Measurements from ENCODE around the gene KCNQ5. TPM values are rescaled to one million over a fixed set of nuclear protein-coding genes. Genes with fewer than 3 reads are reported as not detected.

The KCNQ5 gene
- polyA plus RNA-seq, 1 donor from 2014 or later, result 6.9 TPM

GRCh38 chr6:73078908-73079610, 457.2 kb downstream of the KCNQ5 start:
- Mint-ChIP-seq H3K4me3 (no peak overlapping the region), H3K9me3 (no peaks in the 10 kb centered on the region), H3K27me3 (no peaks in the 10 kb centered on the region), H3K4me1 (peaks cover 0 to 5% (median 0%) of the 10 kb centered on the region in 3 donors), H3K27ac (no peak overlapping the region), H3K36me3 (peaks cover 1% of the 10 kb centered on the region)

- Mint-ChIP-seq H3K9me3 (no peaks in the 10 kb centered on the region), H3K27me3 (no peaks in the 10 kb centered on the region), H3K4me1 (peaks cover 0 to 5% (median 0%) of the 10 kb centered on the region in 3 donors), H3K4me3 (no peak overlapping the region), H3K27ac (no peak overlapping the region), H3K36me3 (peaks cover 5% of the 10 kb centered on the region)
Observed at GRCh38 chr6:73079611-73079955, 457.7 kb downstream of the KCNQ5 start.

GRCh38 chr6:73079978-73080377, 458.1 kb downstream of the KCNQ5 start:
- Mint-ChIP-seq H3K4me1 (peaks cover 0 to 5% (median 0%) of the 10 kb centered on the region in 3 donors), H3K36me3 (peaks cover 5% of the 10 kb centered on the region), H3K27me3 (no peaks in the 10 kb centered on the region), H3K9me3 (no peaks in the 10 kb centered on the region), H3K4me3 (no peak overlapping the region), H3K27ac (no peak overlapping the region)

GRCh38 chr6:73081955-73082354, 460.1 kb downstream of the KCNQ5 start:
- Mint-ChIP-seq H3K4me3 (no peak overlapping the region), H3K27ac (no peak overlapping the region), H3K9me3 (no peaks in the 10 kb centered on the region), H3K27me3 (no peaks in the 10 kb centered on the region), H3K4me1 (no peaks in the 10 kb centered on the region), H3K36me3 (peaks cover 7% of the 10 kb centered on the region)

DNA sequence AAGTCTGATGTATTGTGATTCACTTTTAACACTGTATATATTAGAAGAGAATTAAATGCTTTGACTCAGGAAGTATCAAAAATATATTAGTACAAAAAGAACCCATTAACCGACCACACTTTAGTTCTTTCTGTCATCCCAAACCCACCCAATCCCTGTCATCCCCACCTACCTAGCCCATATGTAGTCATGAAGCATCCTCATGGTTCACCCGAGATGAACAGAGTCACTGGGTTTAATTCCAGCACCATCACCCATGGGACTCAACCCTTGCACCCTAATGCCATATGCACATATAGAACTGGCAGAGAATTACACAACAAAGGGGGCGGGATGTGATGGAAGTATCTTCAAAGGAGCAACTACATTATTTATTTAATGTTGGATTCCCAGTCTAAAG, 462.0 kb downstream of the KCNQ5 start:
- H3K4me3 Mint-ChIP-seq, result no peak overlapping the region
- H3K4me1 Mint-ChIP-seq, result peaks cover 0 to 2% (median 0%) of the 10 kb centered on the region in 3 donors
- no peak overlapping the region for H3K27ac Mint-ChIP-seq
- no peaks in the 10 kb centered on the region for H3K27me3 Mint-ChIP-seq
- peaks cover 9% of the 10 kb centered on the region for H3K36me3 Mint-ChIP-seq
- no peaks in the 10 kb centered on the region for H3K9me3 Mint-ChIP-seq

GRCh38 chr6:73085443-73085871, 463.6 kb downstream of the KCNQ5 start:
- Mint-ChIP-seq H3K27me3 (no peaks in the 10 kb centered on the region), H3K27ac (no peak overlapping the region), H3K36me3 (peaks cover 11% of the 10 kb centered on the region), H3K4me1 (peaks cover 0 to 2% (median 0%) of the 10 kb centered on the region in 3 donors), H3K4me3 (no peak overlapping the region), H3K9me3 (peaks cover 0 to 2% (median 0%) of the 10 kb centered on the region in 3 donors)

GRCh38 chr6:73086726-73087125, 464.9 kb downstream of the KCNQ5 start:
- Mint-ChIP-seq H3K27me3 (no peaks in the 10 kb centered on the region), H3K4me3 (no peak overlapping the region), H3K9me3 (peaks cover 0 to 3% (median 0%) of the 10 kb centered on the region in 3 donors), H3K4me1 (peaks cover 0 to 2% (median 0%) of the 10 kb centered on the region in 3 donors), H3K36me3 (peaks cover 11% of the 10 kb centered on the region), H3K27ac (no peak overlapping the region)

DNA sequence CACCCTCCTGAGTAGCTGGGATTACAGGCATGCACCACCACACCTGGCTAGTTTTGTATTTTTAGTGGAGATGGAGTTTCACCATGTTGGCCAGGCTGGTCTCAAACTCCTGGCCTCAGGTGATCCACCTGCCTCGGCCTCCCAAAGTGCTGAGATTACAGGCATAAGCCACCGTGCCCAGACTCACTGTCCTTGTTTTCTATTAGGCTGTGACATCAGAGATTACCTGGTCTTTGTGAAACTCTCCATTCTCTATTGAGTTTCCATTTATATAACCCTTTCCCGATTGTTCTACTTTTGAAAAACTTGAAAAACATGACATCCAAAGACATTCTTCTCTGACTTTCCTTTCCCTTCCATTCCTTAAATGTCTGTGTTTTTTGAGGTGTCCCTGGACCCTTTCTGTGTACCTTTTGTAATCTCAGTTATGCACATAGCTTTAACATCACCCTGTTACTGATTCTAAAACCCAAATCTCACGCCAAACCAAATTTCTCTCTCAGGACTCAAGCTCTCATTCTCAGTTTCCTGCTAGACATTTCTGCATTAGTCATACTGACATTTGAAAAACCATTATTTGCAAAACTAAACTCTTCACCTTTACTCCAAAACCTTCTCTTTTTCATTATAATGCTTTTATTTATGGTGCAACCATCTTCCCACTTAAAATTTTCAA, 466.4 kb downstream of the KCNQ5 start:
- no peak overlapping the region for H3K27ac Mint-ChIP-seq
- H3K36me3 Mint-ChIP-seq, result peaks cover 14% of the 10 kb centered on the region
- H3K4me3 Mint-ChIP-seq, result no peak overlapping the region
- peaks cover 0 to 2% (median 0%) of the 10 kb centered on the region in 3 donors for H3K4me1 Mint-ChIP-seq
- no peaks in the 10 kb centered on the region for H3K27me3 Mint-ChIP-seq
- peaks cover 0 to 4% (median 1%) of the 10 kb centered on the region in 3 donors for H3K9me3 Mint-ChIP-seq

DNA sequence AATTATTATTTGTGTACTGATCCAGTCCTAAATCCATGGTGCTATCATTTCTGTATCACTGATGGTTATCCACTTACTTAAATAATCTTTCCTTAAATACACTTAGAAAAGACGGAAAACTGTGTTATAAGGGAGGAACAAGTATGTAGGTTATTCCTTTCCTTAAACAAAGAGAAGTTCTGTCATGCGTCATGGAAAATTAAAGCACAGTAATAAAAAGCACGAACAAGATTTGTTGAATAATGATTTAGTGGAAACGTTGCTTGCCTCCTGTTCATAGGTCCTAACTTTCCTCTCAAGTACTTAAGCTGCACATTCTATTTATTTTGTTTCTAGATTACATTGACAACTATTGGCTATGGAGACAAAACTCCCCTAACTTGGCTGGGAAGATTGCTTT, 483.1 kb downstream of the KCNQ5 start:
- Mint-ChIP-seq H3K27ac (no peak overlapping the region), H3K36me3 (no peaks in the 10 kb centered on the region), H3K27me3 (no peaks in the 10 kb centered on the region), H3K9me3 (peaks cover 2 to 6% (median 3%) of the 10 kb centered on the region in 3 donors), H3K4me3 (no peak overlapping the region), H3K4me1 (no peaks in the 10 kb centered on the region)

DNA sequence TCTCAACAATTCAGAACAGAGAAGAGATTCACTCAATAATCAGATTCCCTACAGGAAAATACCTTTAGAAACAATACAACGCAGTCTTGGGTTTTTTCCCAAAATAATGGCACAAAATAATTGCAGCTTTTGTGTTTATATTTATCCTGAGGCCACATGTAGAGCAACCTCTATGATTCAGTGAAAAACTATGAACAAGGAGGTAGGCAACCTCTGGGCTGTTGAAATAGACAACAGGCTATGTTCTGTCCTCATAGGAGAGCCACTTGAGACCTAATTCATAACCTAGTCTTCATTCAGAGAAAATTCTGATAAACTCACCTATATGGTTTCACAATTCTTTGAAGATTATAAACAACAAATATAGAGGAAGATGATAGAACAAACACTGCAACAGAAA, 485.2 kb downstream of the KCNQ5 start:
- H3K4me1 Mint-ChIP-seq, result peaks cover 0 to 1% (median 0%) of the 10 kb centered on the region in 3 donors
- H3K9me3 Mint-ChIP-seq, result peaks cover 0 to 6% (median 0%) of the 10 kb centered on the region in 3 donors
- H3K27me3 Mint-ChIP-seq, result no peaks in the 10 kb centered on the region
- no peak overlapping the region for H3K4me3 Mint-ChIP-seq
- H3K27ac Mint-ChIP-seq, result no peak overlapping the region
- H3K36me3 Mint-ChIP-seq, result no peaks in the 10 kb centered on the region

DNA sequence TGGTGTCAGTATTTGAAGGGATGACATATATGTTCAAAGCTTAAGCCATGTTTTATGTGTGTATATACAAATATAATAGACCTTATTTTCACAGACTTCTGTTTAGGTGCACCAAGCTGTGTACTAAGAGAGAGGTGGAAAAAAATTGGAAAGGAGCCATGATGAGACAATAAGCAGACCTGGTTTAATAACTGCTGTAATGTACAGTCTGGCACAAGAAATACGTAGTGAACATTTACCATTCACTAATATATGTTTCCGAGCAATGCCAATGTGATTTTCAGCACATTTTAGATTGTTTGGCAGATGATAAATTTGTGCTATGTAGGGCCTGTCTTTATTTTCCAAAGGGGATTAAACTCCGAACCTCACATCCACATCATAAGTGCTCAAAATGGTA, 487.1 kb downstream of the KCNQ5 start:
- no peak overlapping the region for H3K27ac Mint-ChIP-seq
- peaks cover 0 to 1% (median 0%) of the 10 kb centered on the region in 3 donors for H3K4me1 Mint-ChIP-seq
- H3K9me3 Mint-ChIP-seq, result no peaks in the 10 kb centered on the region
- H3K4me3 Mint-ChIP-seq, result no peak overlapping the region
- no peaks in the 10 kb centered on the region for H3K27me3 Mint-ChIP-seq
- H3K36me3 Mint-ChIP-seq, result peaks cover 2% of the 10 kb centered on the region

DNA sequence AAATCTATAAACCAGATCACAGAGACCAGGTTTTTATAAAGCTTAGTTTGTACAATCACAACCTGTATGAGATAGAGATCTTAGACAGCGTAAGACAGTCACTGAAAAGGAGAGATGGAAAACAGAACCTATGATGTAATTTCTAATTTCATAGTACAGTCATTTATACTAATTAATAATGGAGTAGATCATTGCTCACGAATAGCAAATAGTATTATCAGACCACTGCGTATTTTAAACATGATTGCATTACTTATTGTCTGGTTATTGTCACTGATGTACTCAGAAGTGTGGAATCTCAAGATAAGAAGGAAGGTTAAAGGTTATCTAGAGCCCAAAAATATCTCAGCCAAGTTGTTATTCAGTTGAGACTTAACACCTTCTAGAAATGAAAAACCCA, 487.8 kb downstream of the KCNQ5 start:
- H3K27me3 Mint-ChIP-seq, result no peaks in the 10 kb centered on the region
- H3K4me1 Mint-ChIP-seq, result peaks cover 0 to 1% (median 0%) of the 10 kb centered on the region in 3 donors
- peak overlapping the region in 1 of 3 donors; percentile 63 for H3K27ac Mint-ChIP-seq
- no peaks in the 10 kb centered on the region for H3K9me3 Mint-ChIP-seq
- no peak overlapping the region for H3K4me3 Mint-ChIP-seq
- H3K36me3 Mint-ChIP-seq, result peaks cover 2% of the 10 kb centered on the region

- Mint-ChIP-seq H3K27ac (no peak overlapping the region), H3K27me3 (no peaks in the 10 kb centered on the region), H3K4me3 (no peak overlapping the region)
Observed at GRCh38 chr6:73116330-73116729, 494.5 kb downstream of the KCNQ5 start.

DNA sequence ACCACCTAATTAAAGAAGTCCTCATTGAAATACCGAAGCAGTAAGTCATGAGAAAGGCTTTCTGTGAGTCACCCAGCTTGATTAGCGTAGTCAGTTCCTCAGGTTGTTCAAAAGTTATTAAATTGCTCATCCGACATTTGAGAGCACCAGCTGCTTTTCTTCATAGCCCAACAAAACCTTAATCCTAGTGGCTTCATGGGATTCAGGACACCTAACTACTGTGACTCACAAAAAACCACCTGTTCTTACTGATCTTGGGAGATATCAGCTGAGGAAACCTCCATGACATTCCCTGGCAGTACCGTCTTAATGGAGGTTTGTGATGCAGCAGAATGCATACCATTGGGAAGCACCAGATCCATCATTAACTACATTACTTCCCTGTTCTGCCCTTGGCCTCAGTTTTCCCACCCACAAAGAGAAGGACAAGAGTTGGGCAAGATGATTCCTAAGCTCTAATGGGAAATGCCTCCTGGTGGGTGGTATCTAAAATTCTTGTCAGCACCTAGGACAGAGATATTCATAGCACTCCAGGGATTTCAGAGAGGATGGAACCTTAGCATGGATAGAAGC, 499.6 kb downstream of the KCNQ5 start:
- no peak overlapping the region for H3K27ac Mint-ChIP-seq
- H3K27me3 Mint-ChIP-seq, result no peaks in the 10 kb centered on the region
- H3K4me1 Mint-ChIP-seq, result no peaks in the 10 kb centered on the region
- no peak overlapping the region for H3K4me3 Mint-ChIP-seq
- H3K36me3 Mint-ChIP-seq, result peaks cover 6% of the 10 kb centered on the region
- no peaks in the 10 kb centered on the region for H3K9me3 Mint-ChIP-seq

More at GRCh38 chr6:73116330-73116729, 494.5 kb downstream of the KCNQ5 start:
- Mint-ChIP-seq H3K4me1 (no peaks in the 10 kb centered on the region), H3K36me3 (peaks cover 3% of the 10 kb centered on the region), H3K9me3 (no peaks in the 10 kb centered on the region)

GRCh38 chr6:73123632-73124329, 501.9 kb downstream of the KCNQ5 start:
- Mint-ChIP-seq H3K27ac (no peak overlapping the region), H3K4me3 (no peak overlapping the region), H3K36me3 (peaks cover 9% of the 10 kb centered on the region), H3K9me3 (no peaks in the 10 kb centered on the region), H3K27me3 (no peaks in the 10 kb centered on the region), H3K4me1 (peaks cover 0 to 1% (median 0%) of the 10 kb centered on the region in 3 donors)
